ENCODE data around the gene NRBP1. TPM values are rescaled to one million over a fixed set of nuclear protein-coding genes. Genes with fewer than 3 reads are reported as not detected.
A peak's percentile ranks its signal among the peaks of the same experiment; 100 is the strongest.

NRBP1 gene
- total and polyA plus RNA-seq, 9 of the 15 experiments (the other 6 are each of a cell fraction or from before 2014, with no cell fraction given): 2.9 to 84.5 (median 36.9) TPM

GRCh38 chr2:27428213-27428977 lies at the start of gene NRBP1 (continued):
- peak; percentile 31; the same call in 1 of the 2 replicates for TF ChIP-seq ARID4B (CRISPR knock-in tag; IDR thresholded peaks at IDR 0.05)
- peak; percentile 35 for TF ChIP-seq NFIC (IDR thresholded peaks at IDR 0.05)
- TF ChIP-seq RBFOX2 (IDR thresholded peaks at IDR 0.05; ENCODE audit: low read depth, low read length): peak; percentile 95
- peak; percentile 61 for TF ChIP-seq RBBP5 (IDR thresholded peaks at IDR 0.05; ENCODE audit: borderline replicate concordance, insufficient read depth, low read length, poor library complexity, severe bottlenecking)
- no peak for TF ChIP-seq HMG20B (CRISPR knock-in tag; IDR thresholded peaks at IDR 0.05)
- TF ChIP-seq ZNF507 (tag; conservative IDR thresholded peaks at IDR 0.05): no peak
- TF ChIP-seq E2F3 (CRISPR knock-in tag; IDR thresholded peaks at IDR 0.05): no peak
- no peak for TF ChIP-seq CC2D1A (IDR thresholded peaks at IDR 0.05)
- TF ChIP-seq, protein P1, sequence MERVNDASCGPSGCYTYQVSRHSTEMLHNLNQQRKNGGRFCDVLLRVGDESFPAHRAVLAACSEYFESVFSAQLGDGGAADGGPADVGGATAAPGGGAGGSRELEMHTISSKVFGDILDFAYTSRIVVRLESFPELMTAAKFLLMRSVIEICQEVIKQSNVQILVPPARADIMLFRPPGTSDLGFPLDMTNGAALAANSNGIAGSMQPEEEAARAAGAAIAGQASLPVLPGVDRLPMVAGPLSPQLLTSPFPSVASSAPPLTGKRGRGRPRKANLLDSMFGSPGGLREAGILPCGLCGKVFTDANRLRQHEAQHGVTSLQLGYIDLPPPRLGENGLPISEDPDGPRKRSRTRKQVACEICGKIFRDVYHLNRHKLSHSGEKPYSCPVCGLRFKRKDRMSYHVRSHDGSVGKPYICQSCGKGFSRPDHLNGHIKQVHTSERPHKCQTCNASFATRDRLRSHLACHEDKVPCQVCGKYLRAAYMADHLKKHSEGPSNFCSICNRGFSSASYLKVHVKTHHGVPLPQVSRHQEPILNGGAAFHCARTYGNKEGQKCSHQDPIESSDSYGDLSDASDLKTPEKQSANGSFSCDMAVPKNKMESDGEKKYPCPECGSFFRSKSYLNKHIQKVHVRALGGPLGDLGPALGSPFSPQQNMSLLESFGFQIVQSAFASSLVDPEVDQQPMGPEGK (CRISPR knock-in tag; IDR thresholded peaks at IDR 0.05; ENCODE audit: borderline replicate concordance): no peak
- peak; percentile 55 for TF ChIP-seq PHF20 (IDR thresholded peaks at IDR 0.05; ENCODE audit: partially characterized antibody)
- TF ChIP-seq ZBTB1 (CRISPR knock-in tag; IDR thresholded peaks at IDR 0.05; ENCODE audit: borderline replicate concordance, low read depth): peak; percentile 21

All from K562 (cell line).